H9 (cell line): Measurements from ENCODE around the gene YAP1. TPM values are rescaled to one million over a fixed set of nuclear protein-coding genes. Genes with fewer than 3 reads are reported as not detected.
A peak's percentile ranks its signal among the peaks of the same experiment; 100 is the strongest.

Source experiments
- DNase-seq: peaks from one replicate; pipeline ENCODE4 v3.0.0-alpha.2; 2017
- H2AFZ ChIP-seq: one replicate; pipeline ENCODE4 v1.6.1; 2013; ENCODE audit warnings: mild to moderate bottlenecking, low read length, control low read depth, moderate library complexity
- H2AK5ac ChIP-seq: 2 replicates; pipeline ENCODE4 v1.6.1; 2013; ENCODE audit warnings: low read length, control low read depth, mixed read lengths; ENCODE audit not compliant: insufficient read length
- H2BK120ac ChIP-seq: one replicate; pipeline ENCODE4 v1.6.1; 2013; ENCODE audit warnings: low read depth, mild to moderate bottlenecking, low read length, control low read depth, inconsistent platforms; ENCODE audit not compliant: poor library complexity, severe bottlenecking
- H2BK12ac ChIP-seq: 2 replicates; pipeline ENCODE4 v1.6.1; 2013; ENCODE audit warnings: low read length, control low read depth, mixed read lengths, low read depth; ENCODE audit not compliant: insufficient read length
- H2BK15ac ChIP-seq: 2 replicates; pipeline ENCODE4 v1.6.1; 2013; ENCODE audit warnings: low read depth, low read length, control low read depth
- H2BK20ac ChIP-seq: one replicate; pipeline ENCODE4 v1.6.1; 2013; ENCODE audit warnings: low read depth, mild to moderate bottlenecking, low read length, control low read depth, inconsistent platforms; ENCODE audit not compliant: poor library complexity, severe bottlenecking
- H2BK5ac ChIP-seq: 2 replicates; pipeline ENCODE4 v1.6.1; 2013; ENCODE audit warnings: low read length, control low read depth, mixed read lengths; ENCODE audit not compliant: insufficient read length
- H3K14ac ChIP-seq: 2 replicates; pipeline ENCODE4 v1.6.1; 2013; ENCODE audit warnings: low read length, control low read depth; ENCODE audit not compliant: insufficient read depth
- H3K18ac ChIP-seq: 2 replicates; pipeline ENCODE4 v1.6.1; 2013; ENCODE audit warnings: low read depth, mild to moderate bottlenecking, mixed read lengths, low read length, control low read depth; ENCODE audit not compliant: insufficient read length
- H3K23ac ChIP-seq: 2 replicates; pipeline ENCODE4 v1.6.1; 2013; ENCODE audit warnings: low read length, control low read depth, mixed read lengths, low read depth; ENCODE audit not compliant: insufficient read length
- H3K23me2 ChIP-seq: 2 replicates; pipeline ENCODE4 v1.6.1; 2013; ENCODE audit warnings: low read depth, mild to moderate bottlenecking, mixed read lengths, low read length, control low read depth; ENCODE audit not compliant: insufficient read length, poor library complexity, severe bottlenecking
- H3K27ac ChIP-seq: 2 replicates; pipeline ENCODE4 v1.5.1; 2013; ENCODE audit warnings: low read length, control low read depth, mixed read lengths, low read depth; ENCODE audit not compliant: insufficient read length
- H3K27me3 ChIP-seq: 2 replicates; pipeline ENCODE4 v1.6.1; 2013; ENCODE audit warnings: low read length, control low read depth, inconsistent platforms; ENCODE audit not compliant: insufficient read depth
- H3K4ac ChIP-seq: 2 replicates; pipeline ENCODE4 v1.6.1; 2013; ENCODE audit warnings: low read depth, mild to moderate bottlenecking, control low read depth, inconsistent platforms, low read length, moderate library complexity
- H3K4me1 ChIP-seq: 2 replicates; pipeline ENCODE4 v1.6.1; 2013; ENCODE audit warnings: low read length, control low read depth, inconsistent platforms; ENCODE audit not compliant: insufficient read depth
- H3K4me2 ChIP-seq: 2 replicates; pipeline ENCODE4 v1.6.1; 2013; ENCODE audit warnings: low read length, control low read depth, mixed read lengths; ENCODE audit not compliant: insufficient read length, insufficient read depth
- H3K56ac ChIP-seq: 2 replicates; pipeline ENCODE4 v1.6.1; 2013; ENCODE audit warnings: low read depth, mild to moderate bottlenecking, mixed read lengths, low read length, control low read depth; ENCODE audit not compliant: insufficient read length
- H3K79me1 ChIP-seq: 2 replicates; pipeline ENCODE4 v1.6.1; 2013; ENCODE audit warnings: low read depth, mild to moderate bottlenecking, moderate library complexity, low read length, control low read depth, inconsistent platforms; ENCODE audit not compliant: insufficient read depth, poor library complexity, severe bottlenecking
- H3K79me2 ChIP-seq: 2 replicates; pipeline ENCODE4 v1.6.1; 2013; ENCODE audit warnings: low read length, control low read depth, inconsistent platforms; ENCODE audit not compliant: insufficient read depth
- H3K9ac ChIP-seq: 2 replicates; pipeline ENCODE4 v1.6.1; 2013; ENCODE audit warnings: low read length, control low read depth, mixed read lengths; ENCODE audit not compliant: insufficient read length; ENCODE audit errors: extremely low read depth
- H3K9me3 ChIP-seq: one replicate; pipeline ENCODE4 v1.6.1; 2013; ENCODE audit warnings: low read depth, low read length, inconsistent platforms; ENCODE audit not compliant: control insufficient read depth
- H3T11ph ChIP-seq: one replicate; pipeline ENCODE4 v1.6.1; 2013; ENCODE audit warnings: mild to moderate bottlenecking, low read length, control low read depth, inconsistent platforms
- H4K20me1 ChIP-seq: one replicate; pipeline ENCODE4 v1.6.1; 2013; ENCODE audit not compliant: control insufficient read depth, insufficient read length, insufficient read depth
- H4K5ac ChIP-seq: 2 replicates; pipeline ENCODE4 v1.6.1; 2013; ENCODE audit warnings: low read depth, mild to moderate bottlenecking, mixed read lengths, low read length, control low read depth; ENCODE audit not compliant: insufficient read length
- H4K8ac ChIP-seq: replicated peaks from 2 replicates; pipeline ENCODE4 v1.6.1; 2013; ENCODE audit warnings: low read length, control low read depth, mixed read lengths, low read depth; ENCODE audit not compliant: insufficient read length
- H4K91ac ChIP-seq: 2 replicates; pipeline ENCODE4 v1.6.1; 2013; ENCODE audit warnings: low read depth, mild to moderate bottlenecking, moderate library complexity, mixed read lengths, low read length, control low read depth; ENCODE audit not compliant: insufficient read length
- H3K27ac Mint-ChIP-seq, 3 experiments: 2 replicates in 2 of 3; 3 replicates in 1 of 3; pipeline ENCODE4 v1.8.0; 2020 to 2021; ENCODE audit warnings: mixed read lengths in 3 of 3, mild to moderate bottlenecking in 1 of 3, moderate library complexity in 1 of 3
- H3K27me3 Mint-ChIP-seq: 2 replicates; pipeline ENCODE4 v1.8.0; 2021; ENCODE audit warnings: low read depth, mild to moderate bottlenecking, moderate library complexity, mixed read lengths
- H3K36me3 Mint-ChIP-seq, 3 experiments: 2 replicates in 2 of 3; 3 replicates in 1 of 3; pipeline ENCODE4 v1.8.0; 2020 to 2021; ENCODE audit warnings: low read depth in 3 of 3, mixed read lengths in 3 of 3; ENCODE audit not compliant: insufficient read depth in 1 of 3
- H3K4me1 Mint-ChIP-seq, 2 experiments: 2 replicates each; pipeline ENCODE4 v1.8.0; 2020; ENCODE audit warnings: mixed read lengths in 2 of 2
- H3K4me3 Mint-ChIP-seq, 2 experiments: 2 replicates in 1 of 2; 3 replicates in 1 of 2; pipeline ENCODE4 v1.8.0; 2020 to 2021; ENCODE audit warnings: mild to moderate bottlenecking in 2 of 2, mixed read lengths in 2 of 2, moderate library complexity in 1 of 2
- H3K9me3 Mint-ChIP-seq, 2 experiments: 2 replicates in 1 of 2; 3 replicates in 1 of 2; pipeline ENCODE4 v1.8.0; 2020; ENCODE audit warnings: mild to moderate bottlenecking in 2 of 2, mixed read lengths in 2 of 2, moderate library complexity in 1 of 2
- CTCF ChIP-seq: fragments of 200-600 bp; sonication (generic); conservative IDR thresholded peaks from 3 replicates; pipeline ENCODE4 v1.8.0; 2021; ENCODE audit warnings: antibody characterized with exemption, mild to moderate bottlenecking
- WGBS: extraction: QIAGEN DNeasy Blood & Tissue Kit; methylation state at CpG from one replicate; pipeline ENCODE4 v1.1.7; 2013; ENCODE audit warnings: missing lambda C conversion rate, low lambda C conversion rate, mixed read lengths; ENCODE audit not compliant: insufficient read length; ENCODE audit errors: extremely low coverage; 5-methylcytosine and 5-hydroxymethylcytosine counted together
- total RNA-seq: library from RNA; stranded (reverse); gene quantifications from 2 replicates; pipeline ENCODE4 v1.2.1, GENCODE V29; 2021

Gene YAP1
- total RNA-seq, 1 experiment from 2014 or later = 124 TPM

- Histone ChIP-seq H3K14ac (peak overlapping the region; percentile 100), H3K56ac (peak overlapping the region; percentile 59), H2BK12ac (peak overlapping the region; percentile 97), H3K4me1 (peaks cover 4% of the 10 kb centered on the region; the same call in 1 of the 2 replicates), H4K20me1 (no peaks in the 10 kb centered on the region), H2BK15ac (peak overlapping the region; percentile 69; the same call in 1 of the 2 replicates), H3K79me2 (peaks cover 7% of the 10 kb centered on the region; the same call in 1 of the 2 replicates), H3K23ac (no peak overlapping the region), H3K9ac (peak overlapping the region; percentile 97), H3K4ac (peak overlapping the region; percentile 96; the same call in 1 of the 2 replicates), H2BK20ac (no peak overlapping the region), H4K91ac (peak overlapping the region; percentile 95), H3K27ac (peak overlapping the region; percentile 91), H3K27me3 (no peaks in the 10 kb centered on the region), H3K9me3 (no peaks in the 10 kb centered on the region), H2AFZ (no peak overlapping the region), H3K79me1 (no peaks in the 10 kb centered on the region), H3K4me2 (peak overlapping the region; percentile 85), H2AK5ac (no peak overlapping the region), H4K5ac (peak overlapping the region; percentile 97), H3K23me2 (peaks cover 12% of the 10 kb centered on the region), H3K18ac (peak overlapping the region; percentile 100), H2BK120ac (peak overlapping the region; percentile 91), H2BK5ac (peak overlapping the region; percentile 97), H3T11ph (peak overlapping the region; percentile 78), H4K8ac (peak overlapping the region; percentile 91)
- Mint-ChIP-seq H3K36me3 (peaks cover 2 to 8% (median 5%) of the 10 kb centered on the region in 3 experiments; a peak in 5 of 7 replicates), H3K4me3 (peak overlapping the region; percentile 91 to 95), H3K4me1 (peaks cover 43% of the 10 kb centered on the region in 2 experiments), H3K9me3 (no peaks in the 10 kb centered on the region), H3K27me3 (no peaks in the 10 kb centered on the region; the same call in none of the 2 replicates), H3K27ac (peak overlapping the region; percentile 99 to 100 (median 99))
- TF ChIP-seq CTCF = peak; percentile 28; the same call in 2 of the 3 replicates
- DNase-seq = peak; percentile 91
- WGBS = no CpG with 5 or more reads among the region's 61 CpGs
Measured at GRCh38 chr11:102111011-102111786, 952 bp downstream of the YAP1 start.
